Ishikawa (cell line): ENCODE measurements around the gene HMGCS2.

ENCODE experiments used
- CEBPB ChIP-seq: IDR thresholded peaks from 2 replicates; pipeline ENCODE4 v1.6.1; 2012
- CREB1 ChIP-seq: IDR thresholded peaks from 2 replicates; pipeline ENCODE4 v1.6.1; 2012; ENCODE audit warnings: low read depth
- EGR1 ChIP-seq: IDR thresholded peaks from 2 replicates; pipeline ENCODE4 v1.6.1; 2012
- MAX ChIP-seq: IDR thresholded peaks from 2 replicates; pipeline ENCODE4 v1.6.1; 2012
- RAD21 ChIP-seq: IDR thresholded peaks from 2 replicates; pipeline ENCODE4 v1.6.1; 2012; ENCODE audit warnings: low read depth
- REST ChIP-seq: IDR thresholded peaks from 2 replicates; pipeline ENCODE4 v1.6.1; 2012; ENCODE audit warnings: low read depth, mild to moderate bottlenecking
- TAF1 ChIP-seq: IDR thresholded peaks from 2 replicates; pipeline ENCODE4 v1.6.1; 2012; ENCODE audit warnings: low read depth, mild to moderate bottlenecking
- TEAD4 ChIP-seq: IDR thresholded peaks from 2 replicates; pipeline ENCODE4 v1.6.1; 2012

- no peak for TF ChIP-seq TEAD4
- TF ChIP-seq REST: no peak
- TF ChIP-seq RAD21: no peak
- TF ChIP-seq MAX: no peak
- no peak for TF ChIP-seq CEBPB
- no peak for TF ChIP-seq EGR1
- TF ChIP-seq CREB1: no peak
- TF ChIP-seq TAF1: no peak
Measured at GRCh38 chr1:119747451-119747850, 21.3 kb downstream of the HMGCS2 start.
